RWPE1 (cell line): ENCODE data around the gene PECR.
"Not testable (repeated sequence)": the region's sequence is repeated elsewhere in the genome, so short reads cannot be mapped to it uniquely, and the experiment has no call there.

Source experiments
- CTCF ChIA-PET: fragments of 350-600 bp; sonication (Branson Sonifier 250); formaldehyde crosslinking; extraction: SDS; loops from one replicate; lab custom pipeline; 2021; lab: Yijun Ruan, JAX
- POLR2A ChIA-PET: fragments of 400-600 bp; formaldehyde crosslinking; extraction: SDS; loops from one replicate; lab custom pipeline; 2020; ENCODE audit warnings: antibody characterized with exemption; ENCODE audit not compliant: low non-redundant PET; lab: Yijun Ruan, JAX
- DNase-seq: peaks from one replicate; pipeline ENCODE4 v3.0.0; 2012; ENCODE audit warnings: low spot score
- H3K27ac ChIP-seq: fragments of 450-650 bp; 2 replicates; pipeline ENCODE4 v1.5.1; 2017
- TF ChIP-seq, protein P1 (sequence below): fragments of 450-650 bp; conservative IDR thresholded peaks from 2 replicates; pipeline ENCODE4 v1.5.1; 2017; ENCODE audit warnings: low read depth, mild to moderate bottlenecking

PECR gene

DNA sequence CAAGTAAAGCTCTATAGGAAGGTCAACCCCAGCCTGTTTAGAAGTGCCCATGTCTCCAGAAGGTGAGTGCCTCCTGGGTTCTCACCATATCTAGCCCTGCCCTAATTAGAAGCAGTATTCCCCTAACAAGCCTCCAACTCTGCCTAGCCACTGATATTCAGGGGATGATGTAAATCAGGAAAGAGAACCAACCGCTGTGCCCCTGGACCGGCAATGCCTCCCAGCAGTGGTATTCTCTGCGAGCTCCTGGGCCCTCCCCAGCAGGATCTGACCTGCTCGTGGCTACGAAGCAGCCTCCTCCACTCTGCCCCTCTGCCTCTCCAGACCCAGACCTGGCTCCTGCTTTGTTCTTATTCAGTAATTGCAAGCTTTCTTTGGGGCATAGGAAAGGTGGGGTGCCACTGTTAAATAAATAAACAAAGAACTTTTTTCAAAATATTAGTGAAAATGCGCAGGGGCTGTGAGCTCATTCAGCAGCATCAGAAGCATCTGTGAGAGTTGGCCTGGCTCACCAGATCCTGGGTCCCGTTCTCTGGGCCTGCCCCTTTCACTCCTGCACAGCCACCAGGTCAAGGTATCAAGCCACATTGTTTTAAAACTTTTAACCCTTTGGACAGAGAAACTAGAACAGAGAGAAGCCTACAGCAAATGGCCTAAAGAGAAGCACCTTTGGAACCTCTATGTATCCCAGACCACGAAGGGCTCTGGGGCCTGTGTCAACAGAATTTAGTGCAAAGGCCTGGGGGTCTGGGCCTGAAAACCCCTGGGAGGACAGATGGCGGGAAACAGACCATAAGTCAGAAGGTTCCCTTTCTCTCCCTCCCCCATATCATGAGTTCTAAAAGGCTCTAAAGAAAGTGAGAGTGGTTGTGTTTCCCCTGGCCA is 80.2 kb downstream of the PECR start:
- TF ChIP-seq, protein P1, sequence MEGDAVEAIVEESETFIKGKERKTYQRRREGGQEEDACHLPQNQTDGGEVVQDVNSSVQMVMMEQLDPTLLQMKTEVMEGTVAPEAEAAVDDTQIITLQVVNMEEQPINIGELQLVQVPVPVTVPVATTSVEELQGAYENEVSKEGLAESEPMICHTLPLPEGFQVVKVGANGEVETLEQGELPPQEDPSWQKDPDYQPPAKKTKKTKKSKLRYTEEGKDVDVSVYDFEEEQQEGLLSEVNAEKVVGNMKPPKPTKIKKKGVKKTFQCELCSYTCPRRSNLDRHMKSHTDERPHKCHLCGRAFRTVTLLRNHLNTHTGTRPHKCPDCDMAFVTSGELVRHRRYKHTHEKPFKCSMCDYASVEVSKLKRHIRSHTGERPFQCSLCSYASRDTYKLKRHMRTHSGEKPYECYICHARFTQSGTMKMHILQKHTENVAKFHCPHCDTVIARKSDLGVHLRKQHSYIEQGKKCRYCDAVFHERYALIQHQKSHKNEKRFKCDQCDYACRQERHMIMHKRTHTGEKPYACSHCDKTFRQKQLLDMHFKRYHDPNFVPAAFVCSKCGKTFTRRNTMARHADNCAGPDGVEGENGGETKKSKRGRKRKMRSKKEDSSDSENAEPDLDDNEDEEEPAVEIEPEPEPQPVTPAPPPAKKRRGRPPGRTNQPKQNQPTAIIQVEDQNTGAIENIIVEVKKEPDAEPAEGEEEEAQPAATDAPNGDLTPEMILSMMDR, result no peak
- POLR2A ChIA-PET, result no interaction called here
- no peak for DNase-seq
- H3K27ac ChIP-seq, result no peak overlapping the region
- CTCF ChIA-PET, result no interaction called here

DNA sequence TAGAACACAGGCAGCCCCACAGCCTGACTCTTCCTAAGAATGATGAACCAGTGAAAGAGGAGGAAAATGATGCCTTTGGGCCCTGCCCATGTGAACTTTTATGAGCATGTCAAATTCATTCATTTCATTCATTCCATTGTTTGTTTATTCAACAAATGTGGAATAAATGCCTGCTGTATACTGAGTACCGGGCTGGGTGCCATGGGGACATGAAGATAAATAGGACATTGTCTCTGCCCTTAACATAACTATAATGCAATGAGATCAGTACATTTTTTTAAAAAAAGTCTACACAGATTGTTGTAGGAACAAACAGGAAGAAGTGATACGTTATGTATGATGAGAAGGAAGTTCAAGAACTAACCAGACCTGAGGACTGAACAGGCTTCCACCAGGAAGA is 83.0 kb downstream of the PECR start:
- TF ChIP-seq, protein P1, result no peak
- H3K27ac ChIP-seq, result no peak overlapping the region
- no peak for DNase-seq
- ChIA-PET CTCF (no interaction called here), POLR2A (no interaction called here)

DNA sequence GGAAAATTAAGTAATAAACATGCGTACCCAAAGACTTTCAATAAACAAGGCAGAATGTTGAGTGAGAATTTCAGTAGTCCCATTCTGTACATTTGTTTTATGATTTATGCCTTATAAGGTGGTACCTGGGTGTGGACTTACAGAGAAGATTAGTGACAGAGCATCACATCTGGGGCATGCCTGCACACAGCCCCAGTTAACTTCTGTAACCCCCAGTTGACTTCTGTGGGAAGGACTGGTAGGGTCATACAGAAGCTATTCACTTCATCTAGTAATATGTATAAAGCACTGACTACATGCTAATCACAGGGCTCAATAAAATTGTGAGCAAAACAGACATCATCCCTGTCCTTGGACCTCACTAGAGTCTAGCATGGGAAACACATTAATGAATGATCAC is 84.4 kb downstream of the PECR start:
- TF ChIP-seq, protein P1, result no peak
- CTCF ChIA-PET, result no interaction called here
- POLR2A ChIA-PET, result no interaction called here

DNA sequence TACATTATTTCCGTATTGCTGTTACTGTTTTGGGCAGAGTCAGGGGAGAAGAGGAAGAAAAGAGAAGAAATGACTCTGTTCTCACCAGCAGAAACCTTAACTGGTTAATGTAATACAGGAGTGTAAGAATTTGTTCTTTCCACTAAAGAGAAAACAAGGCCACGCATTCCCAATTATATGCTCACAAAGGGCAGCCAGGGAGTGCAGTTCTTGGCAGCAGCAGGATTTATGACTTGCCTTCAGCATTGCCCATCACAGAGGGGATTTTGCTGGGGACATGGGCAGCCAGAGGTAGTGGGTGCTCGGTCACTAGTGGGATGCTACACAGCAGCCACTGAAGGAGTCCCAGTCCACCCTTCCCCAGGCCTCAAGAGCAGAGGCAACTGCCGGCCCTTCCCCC is 86.7 kb downstream of the PECR start:
- TF ChIP-seq, protein P1, result no peak
- ChIA-PET POLR2A (no interaction called here), CTCF (interaction anchor here (0.9 kb wide), 1 partner anchor 10 kb away, joined by 3 read pairs; no protein-coding TSS in a partner anchor)
- DNase-seq, result no peak
- no peak overlapping the region for H3K27ac ChIP-seq

More for the DNA sequence above, 84.4 kb downstream of the PECR start:
- H3K27ac ChIP-seq, result no peak overlapping the region
- no peak for DNase-seq

DNA sequence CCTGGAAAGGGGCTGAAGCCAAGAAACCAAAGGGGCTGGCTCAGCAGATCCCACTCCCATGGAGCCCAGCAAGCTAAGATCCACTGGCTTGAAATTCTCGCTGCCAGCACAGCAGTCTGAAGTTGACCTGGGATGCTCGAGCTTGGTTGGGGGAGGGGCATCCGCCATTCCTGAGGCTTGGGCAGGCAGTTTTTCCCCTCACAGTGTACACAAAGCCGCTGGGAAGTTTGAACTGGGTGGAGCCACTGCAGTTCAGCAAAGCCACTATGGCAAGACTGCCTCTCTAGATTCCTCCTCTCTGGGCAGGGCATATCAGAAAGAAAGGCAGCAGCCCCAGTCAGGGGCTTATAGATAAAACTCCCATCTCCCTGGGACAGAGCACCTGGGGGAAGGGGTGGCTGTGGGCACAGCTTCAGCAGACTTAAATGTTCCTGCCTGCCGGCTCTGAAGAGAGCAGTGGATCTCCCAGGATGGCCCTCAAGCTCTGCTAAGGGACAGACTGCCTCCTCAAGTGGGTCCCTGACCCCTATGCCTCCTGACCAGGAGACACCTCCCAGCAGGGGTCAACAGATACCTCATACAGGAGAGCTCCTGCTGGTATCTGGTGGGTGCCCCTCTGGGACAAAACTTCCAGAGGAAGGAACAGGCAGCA is 92.9 kb downstream of the PECR start:
- CTCF ChIA-PET, POLR2A ChIA-PET, H3K27ac ChIP-seq, DNase-seq: not testable (repeated sequence)
